ENCODE measurements around the gene INF2. TPM values are rescaled to one million over a fixed set of nuclear protein-coding genes. Genes with fewer than 3 reads are reported as not detected.

INF2 gene
- total RNA-seq, 4 donors from 2014 or later: 44.6 to 102 (median 64.7) TPM

DNA sequence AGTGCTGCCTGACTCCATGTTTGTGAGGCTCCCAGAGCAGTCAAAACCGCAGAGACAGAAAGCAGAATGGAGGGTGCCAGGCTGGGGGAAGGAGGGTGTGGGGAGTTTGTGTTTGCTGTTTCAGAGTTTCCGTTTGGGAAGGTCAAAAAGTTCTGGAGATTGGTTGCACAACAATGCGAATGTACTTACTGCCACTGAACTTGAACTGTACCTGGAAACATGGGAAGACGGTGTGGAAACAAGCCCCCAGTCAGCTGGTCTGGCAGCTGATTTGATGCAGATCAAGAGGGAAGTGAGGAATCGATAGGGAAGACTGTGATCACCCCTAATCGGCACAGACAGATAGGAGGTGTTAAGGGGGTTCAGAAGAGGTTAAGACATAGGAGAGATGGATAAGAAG, 35.3 kb upstream of the INF2 start:
- Histone ChIP-seq H3K4me3 (no peak overlapping the region), H3K27me3 (peaks cover 3% of the 10 kb centered on the region), H3K9me3 (no peaks in the 10 kb centered on the region), H3K27ac (no peak overlapping the region), H3K4me1 (peaks cover 0 to 12% (median 5%) of the 10 kb centered on the region in 3 donors), H3K36me3 (no peaks in the 10 kb centered on the region)
- ATAC-seq: no peak
- WGBS, 2 donors (ENCODE audit: low coverage in 1 of 2): 80 to 81% methylated on average over 1 to 6 of the region's 6 CpGs
- TF ChIP-seq EP300 (IDR thresholded peaks at IDR 0.05): no peak
- TF ChIP-seq, protein P1, sequence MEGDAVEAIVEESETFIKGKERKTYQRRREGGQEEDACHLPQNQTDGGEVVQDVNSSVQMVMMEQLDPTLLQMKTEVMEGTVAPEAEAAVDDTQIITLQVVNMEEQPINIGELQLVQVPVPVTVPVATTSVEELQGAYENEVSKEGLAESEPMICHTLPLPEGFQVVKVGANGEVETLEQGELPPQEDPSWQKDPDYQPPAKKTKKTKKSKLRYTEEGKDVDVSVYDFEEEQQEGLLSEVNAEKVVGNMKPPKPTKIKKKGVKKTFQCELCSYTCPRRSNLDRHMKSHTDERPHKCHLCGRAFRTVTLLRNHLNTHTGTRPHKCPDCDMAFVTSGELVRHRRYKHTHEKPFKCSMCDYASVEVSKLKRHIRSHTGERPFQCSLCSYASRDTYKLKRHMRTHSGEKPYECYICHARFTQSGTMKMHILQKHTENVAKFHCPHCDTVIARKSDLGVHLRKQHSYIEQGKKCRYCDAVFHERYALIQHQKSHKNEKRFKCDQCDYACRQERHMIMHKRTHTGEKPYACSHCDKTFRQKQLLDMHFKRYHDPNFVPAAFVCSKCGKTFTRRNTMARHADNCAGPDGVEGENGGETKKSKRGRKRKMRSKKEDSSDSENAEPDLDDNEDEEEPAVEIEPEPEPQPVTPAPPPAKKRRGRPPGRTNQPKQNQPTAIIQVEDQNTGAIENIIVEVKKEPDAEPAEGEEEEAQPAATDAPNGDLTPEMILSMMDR (IDR thresholded peaks at IDR 0.05): no peak
- no peak for TF ChIP-seq POLR2AphosphoS5 (IDR thresholded peaks at IDR 0.05)
- TF ChIP-seq POLR2A (IDR thresholded peaks at IDR 0.05): no peak

DNA sequence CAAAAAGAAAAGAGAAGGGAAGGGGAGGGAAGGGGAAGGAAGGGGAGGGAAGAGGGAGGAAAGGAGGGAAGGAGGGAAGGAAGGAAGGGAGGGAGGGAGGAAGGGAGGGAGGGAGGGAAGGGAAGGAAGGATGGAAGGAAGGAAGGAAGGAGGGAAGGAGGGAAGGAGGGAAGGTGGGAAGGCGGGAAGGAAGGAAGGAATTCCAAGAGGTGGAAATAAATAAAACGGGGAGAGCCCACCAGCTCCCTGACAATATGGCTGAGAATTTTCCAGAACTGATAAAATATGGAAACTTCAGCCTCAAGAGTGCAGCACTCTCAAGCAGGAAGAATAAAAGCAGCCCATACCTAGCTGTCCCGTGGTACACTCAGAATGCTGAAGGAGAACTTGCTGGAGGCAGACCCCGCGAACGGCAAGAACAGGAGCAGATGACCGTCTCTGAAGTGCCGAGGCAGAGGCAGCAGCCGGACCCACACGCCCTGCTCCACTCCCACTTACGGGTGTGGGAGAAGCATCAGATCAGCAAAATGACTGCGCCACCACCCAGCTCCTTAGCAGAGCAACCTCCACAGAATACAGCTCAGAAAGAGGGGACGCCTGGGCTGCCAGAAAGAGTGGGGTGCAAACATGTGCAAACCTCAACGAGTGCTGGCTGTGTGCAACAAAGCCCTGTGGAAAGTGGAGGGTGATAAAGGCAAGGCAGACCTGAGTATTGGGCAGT, 34.1 kb upstream of the INF2 start:
- TF ChIP-seq, protein P1 (IDR thresholded peaks at IDR 0.05): no peak
- 69 to 86% methylated on average over 4 to 7 of the region's 14 CpGs for WGBS, 2 donors (ENCODE audit: low coverage in 1 of 2)
- no peak for ATAC-seq

DNA sequence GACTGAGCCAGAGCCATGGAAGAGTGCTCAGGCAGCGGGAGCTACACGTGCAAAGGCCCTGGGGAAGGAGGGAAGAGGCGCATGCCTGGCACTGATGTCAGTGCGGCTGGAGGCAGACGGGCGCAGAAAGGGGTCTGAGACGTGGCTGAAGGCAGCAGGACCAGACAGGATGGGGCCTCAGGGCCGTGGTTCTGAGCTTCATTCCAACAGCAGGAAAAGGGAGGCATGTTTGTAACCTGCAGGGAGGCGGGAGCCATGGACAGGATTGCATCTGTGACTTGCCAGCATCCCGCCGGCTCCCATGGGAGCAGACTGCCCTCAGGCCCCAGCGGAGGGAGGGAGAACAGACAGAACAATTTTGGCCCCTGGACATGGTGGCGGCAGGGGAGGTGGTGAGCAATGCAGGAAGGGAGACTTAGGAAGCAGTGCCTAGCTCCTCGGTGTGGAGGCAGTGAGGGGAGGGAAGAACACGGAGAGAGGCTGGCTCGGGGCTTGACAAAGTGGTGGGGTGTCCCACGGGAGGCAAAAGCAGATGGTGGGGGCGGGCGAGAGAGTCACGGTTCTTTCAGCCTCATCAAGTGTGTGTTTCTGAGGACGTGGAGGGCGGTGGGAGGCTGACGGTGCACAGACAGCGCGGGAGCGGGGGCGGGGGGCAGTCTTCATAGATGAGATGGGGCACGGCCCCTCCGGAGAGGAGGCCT, 33.3 kb upstream of the INF2 start:
- Histone ChIP-seq H3K27ac (no peak overlapping the region), H3K4me3 (no peak overlapping the region), H3K36me3 (no peaks in the 10 kb centered on the region), H3K9me3 (peaks cover 0 to 2% (median 0%) of the 10 kb centered on the region in 3 donors), H3K4me1 (peaks cover 0 to 5% (median 0%) of the 10 kb centered on the region in 3 donors), H3K27me3 (peaks cover 21% of the 10 kb centered on the region)
- no peak for ATAC-seq
- WGBS, 2 donors (ENCODE audit: low coverage in 1 of 2): 44 to 59% methylated on average over 9 to 20 of the region's 29 CpGs
- no peak for TF ChIP-seq POLR2A (IDR thresholded peaks at IDR 0.05)

More for the DNA sequence above, 34.1 kb upstream of the INF2 start:
- H3K4me3 ChIP-seq: no peak overlapping the region
- H3K36me3 ChIP-seq: no peaks in the 10 kb centered on the region
- H3K27me3 ChIP-seq: peaks cover 14% of the 10 kb centered on the region
- no peaks in the 10 kb centered on the region for H3K9me3 ChIP-seq
- no peak overlapping the region for H3K27ac ChIP-seq
- H3K4me1 ChIP-seq: peaks cover 0 to 10% (median 3%) of the 10 kb centered on the region in 3 donors

DNA sequence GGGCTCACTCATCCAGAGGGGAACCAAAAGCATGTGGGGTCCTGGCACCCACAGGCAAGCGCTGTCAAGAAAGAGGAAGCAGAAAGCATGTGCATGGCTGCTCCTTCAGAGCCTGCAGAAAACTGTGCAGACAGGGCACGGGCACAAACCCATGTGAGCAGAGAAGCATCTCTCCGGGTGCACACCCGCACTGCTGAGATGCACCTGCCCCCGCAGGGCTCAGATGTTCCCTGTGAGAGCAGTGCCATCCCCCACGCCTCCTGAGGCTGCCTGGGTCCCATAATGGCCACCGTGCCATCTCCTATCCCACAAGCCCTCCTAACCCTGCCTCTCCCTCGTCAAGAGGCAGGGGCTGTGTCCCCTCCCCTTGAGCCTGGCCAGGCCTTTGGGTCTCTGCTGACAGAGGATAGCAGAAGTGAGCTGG, 32.3 kb upstream of the INF2 start:
- Histone ChIP-seq H3K36me3 (no peaks in the 10 kb centered on the region), H3K4me3 (no peak overlapping the region), H3K4me1 (peaks cover 0 to 5% (median 0%) of the 10 kb centered on the region in 3 donors), H3K9me3 (peaks cover 0 to 7% (median 0%) of the 10 kb centered on the region in 3 donors), H3K27ac (no peak overlapping the region), H3K27me3 (peaks cover 24% of the 10 kb centered on the region)
- no peak for TF ChIP-seq POLR2AphosphoS5 (IDR thresholded peaks at IDR 0.05)
- TF ChIP-seq POLR2A (IDR thresholded peaks at IDR 0.05): no peak
- TF ChIP-seq EP300 (IDR thresholded peaks at IDR 0.05): no peak
- TF ChIP-seq, protein P1 (IDR thresholded peaks at IDR 0.05): no peak
- WGBS, 2 donors (ENCODE audit: low coverage in 1 of 2): 68% methylated on average over 6 of the region's 8 CpGs; no CpG with 5 or more reads in 1 of the 2 donors
- ATAC-seq: no peak

DNA sequence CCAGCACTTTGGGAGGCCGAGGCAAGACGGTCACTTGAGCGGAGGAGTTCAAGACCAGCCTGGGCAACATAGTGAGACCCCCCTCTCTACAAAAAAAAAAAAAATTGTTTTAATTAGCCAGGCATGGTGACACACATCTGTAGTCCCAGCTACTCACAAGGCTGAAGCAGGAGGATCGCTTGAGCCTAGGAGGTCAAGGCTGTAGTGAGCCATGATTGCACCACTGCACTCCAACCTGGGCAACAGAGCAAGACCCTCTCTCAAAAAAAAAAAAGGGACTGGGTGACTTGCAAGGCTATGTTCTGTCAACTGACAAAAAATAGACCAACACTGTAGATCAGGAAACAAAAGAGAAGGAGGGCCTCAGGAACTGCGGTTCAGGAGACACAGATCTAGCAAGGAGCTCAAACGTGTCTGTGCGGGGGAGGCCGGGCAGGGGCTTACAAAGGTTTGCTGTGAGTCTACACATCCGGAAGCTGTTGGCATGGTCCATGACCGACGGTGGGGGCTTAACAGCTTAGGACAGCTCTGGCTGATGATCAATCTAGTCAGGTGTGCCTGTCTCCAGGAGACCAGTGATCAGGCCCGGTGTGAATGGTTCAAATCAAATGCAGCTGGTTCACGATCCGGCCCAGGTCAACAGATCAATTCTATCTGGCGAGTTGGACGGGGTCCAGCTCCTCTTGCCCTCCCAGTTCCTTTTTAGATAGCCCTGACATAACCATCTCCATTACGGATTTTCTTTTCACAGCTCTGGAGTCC, 31.7 kb upstream of the INF2 start:
- H3K9me3 ChIP-seq: peaks cover 0 to 7% (median 0%) of the 10 kb centered on the region in 3 donors
- no peak overlapping the region for H3K4me3 ChIP-seq
- H3K27ac ChIP-seq: no peak overlapping the region
- peaks cover 24% of the 10 kb centered on the region for H3K27me3 ChIP-seq
- 44 to 69% methylated on average over 5 to 10 of the region's 17 CpGs for WGBS, 2 donors (ENCODE audit: low coverage in 1 of 2)
- peaks cover 0 to 5% (median 0%) of the 10 kb centered on the region in 3 donors for H3K4me1 ChIP-seq
- no peak for ATAC-seq
- H3K36me3 ChIP-seq: no peaks in the 10 kb centered on the region
- TF ChIP-seq, protein P1 (IDR thresholded peaks at IDR 0.05): no peak
- TF ChIP-seq POLR2A (IDR thresholded peaks at IDR 0.05): no peak
- TF ChIP-seq EP300 (IDR thresholded peaks at IDR 0.05): no peak
- no peak for TF ChIP-seq POLR2AphosphoS5 (IDR thresholded peaks at IDR 0.05)

Data from gastroesophageal sphincter (tissue), 4 donors.